NT2/D1 (cell line): ENCODE measurements around the gene ZNF511.

Source experiments
- SUZ12 ChIP-seq: IDR thresholded peaks from 2 replicates; pipeline ENCODE4 v1.6.1; 2011; ENCODE audit not compliant: insufficient read length, insufficient read depth; ENCODE audit errors: extremely low read depth
- YY1 ChIP-seq: IDR thresholded peaks from 2 replicates; pipeline ENCODE4 v1.6.1; 2011; ENCODE audit not compliant: insufficient read length, insufficient read depth

DNA sequence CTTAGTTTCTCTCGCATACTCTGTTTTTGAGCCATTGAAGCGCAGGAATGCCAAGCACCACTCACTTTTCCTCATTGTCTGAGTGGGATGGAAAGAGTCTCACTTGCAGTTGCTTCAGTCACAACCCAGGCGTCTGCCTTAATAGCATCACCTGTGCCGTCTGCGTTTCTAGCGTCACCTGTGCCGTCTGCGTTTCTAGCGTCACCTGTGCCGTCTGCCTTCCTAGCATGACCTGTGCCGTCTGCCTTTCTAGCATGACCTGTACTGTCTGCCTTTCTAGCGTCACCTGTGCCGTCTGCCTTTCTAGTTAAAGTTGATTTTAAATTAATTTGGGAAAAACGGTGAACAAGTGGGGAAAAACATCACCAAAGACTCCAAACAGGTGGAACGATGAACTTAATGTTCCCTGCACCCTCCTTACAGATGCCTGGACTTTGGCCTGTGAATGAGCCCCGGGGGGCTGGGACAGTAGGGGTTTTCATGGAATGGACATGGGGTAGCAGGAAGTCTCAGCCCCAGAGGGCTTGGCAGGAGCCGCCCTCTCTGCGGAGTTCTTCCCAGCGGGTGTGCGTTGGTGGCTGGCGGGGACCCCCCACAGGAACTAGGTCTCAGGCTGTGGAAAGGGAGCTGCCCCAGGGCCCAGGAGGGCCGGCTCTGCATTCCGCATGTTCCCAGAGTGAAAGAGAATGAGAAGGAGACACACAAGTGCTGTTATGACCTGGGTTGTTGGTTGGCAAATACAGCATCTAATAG, 3.5 kb downstream of the ZNF511 start:
- TF ChIP-seq SUZ12, result no peak
- TF ChIP-seq YY1, result no peak
